ENCODE results near the gene SMC4.

SMC4 gene

GRCh38 chr3:160477750-160478149 lies 78.3 kb downstream of the SMC4 start:
- DNase-seq (ENCODE audit: low spot score) = no peak

- DNase-seq (ENCODE audit: low spot score) = no peak
Measured at GRCh38 chr3:160478338-160478737, 78.9 kb downstream of the SMC4 start.

- no peak for DNase-seq (ENCODE audit: low spot score)
Measured at GRCh38 chr3:160479376-160479775, 79.9 kb downstream of the SMC4 start.

GRCh38 chr3:160480931-160481330 lies 81.5 kb downstream of the SMC4 start:
- DNase-seq (ENCODE audit: low spot score) = no peak

- DNase-seq (ENCODE audit: low spot score) = no peak
Measured at GRCh38 chr3:160481856-160482255, 82.4 kb downstream of the SMC4 start.

- no peak for DNase-seq (ENCODE audit: low spot score)
Measured at GRCh38 chr3:160482796-160483195, 83.3 kb downstream of the SMC4 start.

Measured in Ammon's horn (tissue), 1 donor.